Cardiac muscle cell (in vitro differentiated cells and primary cell): ENCODE measurements around the gene NUDT2. TPM values are rescaled to one million over a fixed set of nuclear protein-coding genes. Genes with fewer than 3 reads are reported as not detected.
"Not testable (repeated sequence)": the region's sequence is repeated elsewhere in the genome, so short reads cannot be mapped to it uniquely, and the experiment has no call there.

Source experiments
- DNase-seq, 2 donors: peaks; one replicate each; pipeline versions ENCODE4 v3.0.0 to v3.0.0-alpha.2; 2010 to 2017; ENCODE audit warnings: low read depth in 1 of 2, low spot score in 1 of 2
- H3K27ac ChIP-seq: fragments of 200-600 bp; sonication (generic); 2 replicates; pipeline ENCODE4 v1.5.1; 2016
- H3K27me3 ChIP-seq: fragments of 200-600 bp; sonication (generic); 2 replicates; pipeline ENCODE4 v1.6.0; 2016; ENCODE audit warnings: control low read depth
- H3K36me3 ChIP-seq: fragments of 200-600 bp; sonication (generic); 2 replicates; pipeline ENCODE4 v1.5.1; 2016; ENCODE audit warnings: control low read depth
- H3K4me1 ChIP-seq: fragments of 200-600 bp; sonication (generic); 2 replicates; pipeline ENCODE4 v1.8.1; 2017; ENCODE audit warnings: low read depth, mild to moderate bottlenecking, mixed run types
- H3K4me3 ChIP-seq: fragments of 200-600 bp; sonication (generic); 2 replicates; pipeline ENCODE4 v1.5.1; 2016; ENCODE audit warnings: mild to moderate bottlenecking
- H3K9me3 ChIP-seq: fragments of 200-600 bp; sonication (generic); 2 replicates; pipeline ENCODE4 v1.5.1; 2017; ENCODE audit warnings: low read depth, mild to moderate bottlenecking, control low read depth
- polyA plus RNA-seq: library from polyadenylated mRNA; unstranded; fragments of >200 nt; fragmentation: Nextera tagmentation; extraction: Ambion mirVana; gene quantifications from 2 replicates; pipeline ENCODE4 v1.2.1, GENCODE V29; 2016
- total RNA-seq: library from RNA; depleted of rRNA; stranded (reverse); fragments of >200 nt; gene quantifications from 2 replicates; pipeline ENCODE4 v1.2.3, GENCODE V29; 2016
- TF ChIP-seq, protein P1 (sequence below): IDR thresholded peaks from 2 replicates; pipeline ENCODE4 v1.5.1; 2012; ENCODE audit warnings: low read depth, mild to moderate bottlenecking, low read length

Gene NUDT2
- total and polyA plus RNA-seq, 2 experiments from 2014 or later, result 32.1 to 35.5 TPM

GRCh38 chr9:34343605-34344004, 14.2 kb downstream of the NUDT2 start:
- H3K27ac ChIP-seq, result no peak overlapping the region
- TF ChIP-seq, protein P1, sequence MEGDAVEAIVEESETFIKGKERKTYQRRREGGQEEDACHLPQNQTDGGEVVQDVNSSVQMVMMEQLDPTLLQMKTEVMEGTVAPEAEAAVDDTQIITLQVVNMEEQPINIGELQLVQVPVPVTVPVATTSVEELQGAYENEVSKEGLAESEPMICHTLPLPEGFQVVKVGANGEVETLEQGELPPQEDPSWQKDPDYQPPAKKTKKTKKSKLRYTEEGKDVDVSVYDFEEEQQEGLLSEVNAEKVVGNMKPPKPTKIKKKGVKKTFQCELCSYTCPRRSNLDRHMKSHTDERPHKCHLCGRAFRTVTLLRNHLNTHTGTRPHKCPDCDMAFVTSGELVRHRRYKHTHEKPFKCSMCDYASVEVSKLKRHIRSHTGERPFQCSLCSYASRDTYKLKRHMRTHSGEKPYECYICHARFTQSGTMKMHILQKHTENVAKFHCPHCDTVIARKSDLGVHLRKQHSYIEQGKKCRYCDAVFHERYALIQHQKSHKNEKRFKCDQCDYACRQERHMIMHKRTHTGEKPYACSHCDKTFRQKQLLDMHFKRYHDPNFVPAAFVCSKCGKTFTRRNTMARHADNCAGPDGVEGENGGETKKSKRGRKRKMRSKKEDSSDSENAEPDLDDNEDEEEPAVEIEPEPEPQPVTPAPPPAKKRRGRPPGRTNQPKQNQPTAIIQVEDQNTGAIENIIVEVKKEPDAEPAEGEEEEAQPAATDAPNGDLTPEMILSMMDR, result no peak
- no peaks in the 10 kb centered on the region for H3K9me3 ChIP-seq
- H3K4me3 ChIP-seq, result no peak overlapping the region
- DNase-seq, result no peak
- H3K4me1 ChIP-seq, result no peaks in the 10 kb centered on the region
- peaks cover 15% of the 10 kb centered on the region for H3K36me3 ChIP-seq
- no peaks in the 10 kb centered on the region for H3K27me3 ChIP-seq

DNA sequence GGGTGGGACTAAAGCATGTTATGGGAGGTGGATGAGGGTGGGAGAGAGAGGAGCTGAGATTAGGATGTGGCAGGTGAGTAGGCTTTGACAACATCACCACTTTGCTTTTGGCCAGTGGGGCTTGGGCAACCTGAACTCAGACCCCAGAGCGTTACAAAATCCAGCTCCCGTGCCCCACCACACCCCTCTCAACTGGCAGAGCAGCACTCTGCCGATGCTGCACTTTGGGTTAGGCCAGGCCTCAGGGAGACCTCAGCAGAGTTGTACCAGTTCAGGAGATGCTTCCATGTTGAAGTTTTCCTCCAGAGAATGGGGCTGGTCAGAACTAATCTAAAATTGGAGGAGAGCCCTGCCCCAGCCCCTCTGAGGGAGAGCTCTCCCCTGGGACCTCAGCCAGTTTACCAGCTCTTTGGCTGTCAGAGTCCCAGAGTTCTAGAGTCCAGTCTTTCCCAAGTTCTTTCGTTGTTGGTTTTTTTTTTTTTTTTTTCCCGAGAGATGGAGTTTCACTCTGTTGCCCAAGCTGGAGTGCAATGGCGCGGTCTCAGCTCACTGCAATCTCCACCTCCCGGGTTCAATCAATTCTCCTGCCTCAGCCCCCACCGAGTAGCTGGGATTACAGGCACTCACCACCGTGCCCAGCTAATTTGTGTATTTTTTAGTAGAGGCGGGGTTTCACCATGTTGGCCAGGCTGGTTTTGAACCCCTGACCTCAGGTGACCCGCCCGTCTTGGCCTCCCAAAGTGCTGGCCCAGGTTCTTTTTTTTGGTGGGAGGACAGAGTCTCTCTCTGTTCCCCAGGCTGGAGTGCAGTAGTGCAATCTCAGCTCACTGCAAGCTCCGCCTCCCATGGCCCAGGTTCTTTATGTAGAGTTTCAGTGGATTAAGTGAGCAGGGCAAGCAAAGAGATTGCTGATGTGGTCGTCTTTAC, 17.8 kb downstream of the NUDT2 start:
- Histone ChIP-seq H3K4me3 (no peak overlapping the region), H3K27ac (no peak overlapping the region), H3K36me3 (peaks cover 2% of the 10 kb centered on the region), H3K4me1 (no peaks in the 10 kb centered on the region), H3K27me3 (no peaks in the 10 kb centered on the region), H3K9me3 (no peaks in the 10 kb centered on the region)
- TF ChIP-seq, protein P1, result no peak
- no peak for DNase-seq

DNA sequence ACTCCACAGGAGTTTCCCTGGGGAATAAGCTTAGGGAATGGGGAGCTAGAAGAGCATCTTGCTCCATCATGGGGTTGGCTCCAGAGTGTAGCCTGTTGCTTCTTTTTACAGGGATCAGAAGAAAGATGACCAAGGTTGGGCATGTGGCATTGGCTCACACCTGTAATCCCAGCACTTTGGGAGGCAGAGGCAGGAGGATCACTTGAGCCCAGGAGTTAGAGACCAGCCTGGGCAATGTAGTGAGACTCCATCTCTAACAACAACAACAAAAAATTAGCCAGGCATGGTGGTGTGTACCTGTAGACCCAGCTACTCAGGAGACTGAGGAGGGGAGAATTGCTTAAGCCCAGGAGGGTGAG, 18.4 kb downstream of the NUDT2 start:
- H3K4me1 ChIP-seq, result no peaks in the 10 kb centered on the region
- TF ChIP-seq, protein P1, result no peak
- peaks cover 2% of the 10 kb centered on the region for H3K36me3 ChIP-seq
- no peak for DNase-seq
- no peaks in the 10 kb centered on the region for H3K9me3 ChIP-seq
- H3K27ac ChIP-seq, result no peak overlapping the region
- no peaks in the 10 kb centered on the region for H3K27me3 ChIP-seq
- no peak overlapping the region for H3K4me3 ChIP-seq

DNA sequence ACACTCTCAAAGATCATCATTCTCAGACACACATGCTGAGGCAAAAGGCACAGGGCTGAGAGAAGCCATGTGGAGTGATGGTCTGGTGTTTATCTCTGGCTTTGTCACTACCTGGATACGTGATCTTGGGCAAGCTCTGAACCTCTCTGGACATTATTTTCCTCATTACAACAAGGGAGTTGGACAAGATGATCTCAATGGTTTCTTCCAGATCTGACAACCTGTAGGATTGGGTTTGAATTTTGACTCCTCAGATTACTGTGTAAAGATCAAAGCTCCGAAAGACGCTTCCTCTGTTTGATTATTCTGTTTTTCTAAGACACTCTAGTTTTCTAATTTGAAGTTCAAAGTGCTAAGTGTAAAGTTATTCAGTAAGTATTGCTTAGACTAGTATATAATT, 20.0 kb downstream of the NUDT2 start:
- TF ChIP-seq, protein P1, result no peak
- H3K9me3 ChIP-seq, result no peaks in the 10 kb centered on the region
- H3K4me3 ChIP-seq, result no peak overlapping the region
- H3K27me3 ChIP-seq, result no peaks in the 10 kb centered on the region
- no peak for DNase-seq
- no peak overlapping the region for H3K27ac ChIP-seq
- H3K36me3 ChIP-seq, result no peaks in the 10 kb centered on the region
- H3K4me1 ChIP-seq, result no peaks in the 10 kb centered on the region

DNA sequence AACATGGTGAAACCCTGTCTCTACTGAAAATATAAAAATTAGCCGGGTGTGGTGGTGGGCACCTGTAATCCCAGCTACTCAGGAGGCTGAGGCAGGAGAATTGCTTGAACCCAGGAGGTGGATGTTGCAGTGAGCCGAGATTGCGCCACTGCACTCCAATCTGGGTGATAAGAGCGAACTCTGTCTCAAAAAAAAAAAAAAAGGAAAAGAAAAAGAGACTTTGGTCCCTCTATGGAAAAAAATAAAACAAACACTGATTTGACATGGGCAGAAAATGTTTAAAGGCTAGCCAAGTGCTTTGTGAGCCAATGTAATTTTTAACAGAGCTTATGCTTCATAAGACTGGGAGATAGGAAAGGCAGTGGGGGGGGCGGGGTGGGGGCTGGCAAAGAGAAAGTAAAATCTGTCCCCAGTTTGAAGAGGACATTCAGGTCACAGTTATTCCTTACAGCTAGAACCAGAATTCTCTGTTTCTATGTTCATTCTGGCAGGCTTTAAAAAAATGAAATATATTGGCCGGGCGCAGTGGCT, 22.8 kb downstream of the NUDT2 start:
- H3K36me3 ChIP-seq, H3K27ac ChIP-seq, H3K4me1 ChIP-seq, H3K27me3 ChIP-seq, DNase-seq, H3K9me3 ChIP-seq, H3K4me3 ChIP-seq: not testable (repeated sequence)

GRCh38 chr9:34352957-34353356, 23.6 kb downstream of the NUDT2 start:
- H3K4me3 ChIP-seq, H3K27me3 ChIP-seq, H3K9me3 ChIP-seq, H3K36me3 ChIP-seq, H3K4me1 ChIP-seq, H3K27ac ChIP-seq, DNase-seq: not testable (repeated sequence)
